CD14-positive monocyte (primary cell): ENCODE results near the gene NGFR. TPM values are rescaled to one million over a fixed set of nuclear protein-coding genes. Genes with fewer than 3 reads are reported as not detected.

Source experiments
- DNase-seq, 3 donors: peaks; one replicate each; pipeline ENCODE4 v3.0.0-alpha.2; 2011 to 2022
- H2AFZ ChIP-seq: 2 replicates; pipeline ENCODE4 v1.6.0; 2012; ENCODE audit warnings: mild to moderate bottlenecking, low read depth, low read length, inconsistent platforms; ENCODE audit not compliant: insufficient read depth, poor library complexity, severe bottlenecking
- H3K27ac ChIP-seq, 2 donors: 1 replicate in 1 of 2; 2 replicates in 1 of 2; pipeline ENCODE4 v1.5.1; 2012 to 2013; ENCODE audit warnings: low read length in 2 of 2, control low read depth in 1 of 2, inconsistent platforms in 1 of 2, low read depth in 1 of 2, mild to moderate bottlenecking in 1 of 2
- H3K27me3 ChIP-seq, 2 donors: one replicate each; pipeline versions ENCODE4 v1.6.0 to v1.6.1; 2011 to 2013; ENCODE audit warnings: low read length in 2 of 2; ENCODE audit not compliant: control insufficient read depth in 2 of 2, insufficient read depth in 2 of 2
- H3K36me3 ChIP-seq, 2 donors: replicated peaks in 1 of 2; 1 replicate in 1 of 2; 2 replicates in 1 of 2; pipeline versions ENCODE4 v1.5.1 to v1.6.1; 2012 to 2013; ENCODE audit warnings: low read length in 2 of 2, control low read depth in 1 of 2, inconsistent platforms in 1 of 2, mild to moderate bottlenecking in 1 of 2; ENCODE audit not compliant: insufficient read depth in 2 of 2, control insufficient read depth in 1 of 2
- H3K4me1 ChIP-seq, 2 donors: 1 replicate in 1 of 2; 2 replicates in 1 of 2; pipeline versions ENCODE4 v1.5.1 to v1.6.1; 2012 to 2013; ENCODE audit warnings: low read length in 2 of 2, control low read depth in 1 of 2, inconsistent platforms in 1 of 2, mild to moderate bottlenecking in 1 of 2, moderate library complexity in 1 of 2; ENCODE audit not compliant: insufficient read depth in 2 of 2, control insufficient read depth in 1 of 2
- H3K4me2 ChIP-seq: replicated peaks from 2 replicates; pipeline ENCODE3; 2012; ENCODE audit warnings: low read length, moderate library complexity, mild to moderate bottlenecking; ENCODE audit not compliant: poor library complexity, severe bottlenecking; ENCODE audit errors: extremely low read depth
- H3K4me3 ChIP-seq, 3 experiments: fragments of 200-600 bp in 1 of 3; sonication (generic) in 1 of 3; replicated peaks in 1 of 3; 1 replicate in 2 of 3; 2 replicates in 1 of 3; pipeline ENCODE4 v1.5.1; 2011 to 2013; ENCODE audit warnings: low read length in 3 of 3, mild to moderate bottlenecking in 3 of 3, control low read depth in 2 of 3, low read depth in 2 of 3, inconsistent platforms in 1 of 3, moderate library complexity in 1 of 3
- H3K79me2 ChIP-seq: 2 replicates; pipeline ENCODE4 v1.6.0; 2012; ENCODE audit warnings: mild to moderate bottlenecking, control low read depth, inconsistent platforms, low read length, moderate library complexity; ENCODE audit not compliant: insufficient read depth
- H3K9ac ChIP-seq: 2 replicates; pipeline ENCODE4 v1.6.0; 2017; ENCODE audit warnings: low read length, mild to moderate bottlenecking; ENCODE audit not compliant: insufficient read depth, poor library complexity, severe bottlenecking
- H3K9me3 ChIP-seq, 2 donors: replicated peaks in 1 of 2; 1 replicate in 1 of 2; 2 replicates in 1 of 2; pipeline versions ENCODE4 v1.5.1 to v1.6.1; 2012 to 2013; ENCODE audit warnings: low read length in 2 of 2, control low read depth in 1 of 2; ENCODE audit not compliant: control insufficient read depth in 1 of 2, insufficient read depth in 1 of 2
- H4K20me1 ChIP-seq: 2 replicates; pipeline ENCODE4 v1.6.0; 2012; ENCODE audit warnings: mild to moderate bottlenecking, low read length, control low read depth, moderate library complexity; ENCODE audit not compliant: insufficient read depth
- H3K27ac Mint-ChIP-seq, 7 donors: one replicate each; pipeline ENCODE4 v1.8.0; 2020; ENCODE audit warnings: mild to moderate bottlenecking in 7 of 7, mixed read lengths in 7 of 7, moderate library complexity in 6 of 7, inconsistent platforms in 2 of 7
- H3K27me3 Mint-ChIP-seq, 3 donors: one replicate each; pipeline ENCODE4 v1.8.0; 2021 to 2022; ENCODE audit warnings: low read depth in 3 of 3, mild to moderate bottlenecking in 3 of 3, mixed read lengths in 3 of 3, moderate library complexity in 3 of 3, inconsistent platforms in 1 of 3
- H3K36me3 Mint-ChIP-seq, 2 donors: one replicate each; pipeline ENCODE4 v1.8.0; 2020; ENCODE audit warnings: mixed read lengths in 2 of 2, inconsistent platforms in 1 of 2, mild to moderate bottlenecking in 1 of 2
- H3K4me1 Mint-ChIP-seq: one replicate; pipeline ENCODE4 v1.8.0; 2020; ENCODE audit warnings: mild to moderate bottlenecking, mixed read lengths
- H3K4me3 Mint-ChIP-seq, 2 donors: one replicate each; pipeline ENCODE4 v1.8.0; 2020; ENCODE audit warnings: mild to moderate bottlenecking in 2 of 2, mixed read lengths in 2 of 2, moderate library complexity in 1 of 2
- H3K9me3 Mint-ChIP-seq, 7 donors: one replicate each; pipeline ENCODE4 v1.8.0; 2020 to 2022; ENCODE audit warnings: mixed read lengths in 7 of 7, mild to moderate bottlenecking in 6 of 7, moderate library complexity in 6 of 7, inconsistent platforms in 2 of 7
- CTCF ChIP-seq: fragments of 200-600 bp; IDR thresholded peaks from one replicate; pipeline ENCODE4 v1.8.0; 2022; ENCODE audit warnings: antibody characterized with exemption, mild to moderate bottlenecking
- WGBS: methylation state at CpG from one replicate; pipeline ENCODE4 v1.1.5; 2013; ENCODE audit warnings: missing lambda C conversion rate; ENCODE audit not compliant: insufficient coverage; 5-methylcytosine and 5-hydroxymethylcytosine counted together
- intact Hi-C, 2 donors: fragments of 100-400 bp; cut with micrococcal nuclease; formaldehyde crosslinking; loops; one replicate each; pipeline versions ENCODE4 v1.15.0 to v1.15.1; 2023
- polyA plus RNA-seq, 3 donors: library from polyadenylated mRNA; depleted of rRNA in 1 of 3; unstranded in 2 of 3; stranded (reverse) in 1 of 3; fragments of 300-500 nt in 2 of 3; fragments of >200 nt in 1 of 3; fragmentation: Illumina TruSeq in 2 of 3; gene quantifications; 1 replicate in 2 of 3; 2 replicates in 1 of 3; pipeline ENCODE4 v1.2.3, GENCODE V29; 2012 to 2021

Gene NGFR
- polyA plus RNA-seq, 3 donors = 0.05 to 0.19 TPM; not detected in 1

- Histone ChIP-seq H3K79me2 (no peaks in the 10 kb centered on the region), H2AFZ (no peak overlapping the region), H3K27ac (no peak overlapping the region), H3K27me3 (peaks cover 0 to 19% of the 10 kb centered on the region in 2 donors), H3K4me3 (no peak overlapping the region), H3K4me2 (no peak overlapping the region), H3K36me3 (no peaks in the 10 kb centered on the region), H3K9ac (no peak overlapping the region), H4K20me1 (no peaks in the 10 kb centered on the region), H3K9me3 (no peaks in the 10 kb centered on the region), H3K4me1 (peaks cover 22 to 28% of the 10 kb centered on the region in 2 donors)
- H3K27ac Mint-ChIP-seq = peak overlapping the region in 1 of 7 donors; percentile 27
- WGBS = 93% methylated on average over 6 of the region's 13 CpGs
- intact Hi-C loops = no loop called here
- no peak for TF ChIP-seq CTCF
- H3K27me3 Mint-ChIP-seq = peaks cover 10 to 45% (median 33%) of the 10 kb centered on the region in 3 donors
- peaks cover 28% of the 10 kb centered on the region for H3K4me1 Mint-ChIP-seq
- H3K36me3 Mint-ChIP-seq = no peaks in the 10 kb centered on the region
- H3K9me3 Mint-ChIP-seq = peaks cover 0 to 3% (median 0%) of the 10 kb centered on the region in 7 donors
- no peak for DNase-seq
- no peak overlapping the region for H3K4me3 Mint-ChIP-seq
Observed at GRCh38 chr17:49510059-49510719, 15.1 kb downstream of the NGFR start.

- H3K9me3 ChIP-seq = no peaks in the 10 kb centered on the region
- no peak overlapping the region for H3K4me3 ChIP-seq
- no peak for TF ChIP-seq CTCF
- H3K4me1 ChIP-seq = peaks cover 28 to 33% of the 10 kb centered on the region in 2 donors
- no peaks in the 10 kb centered on the region for H3K79me2 ChIP-seq
- Mint-ChIP-seq H3K27me3 (peaks cover 8 to 43% (median 31%) of the 10 kb centered on the region in 3 donors), H3K27ac (peak overlapping the region in 1 of 7 donors; percentile 27), H3K4me1 (peaks cover 34% of the 10 kb centered on the region), H3K36me3 (no peaks in the 10 kb centered on the region), H3K4me3 (no peak overlapping the region), H3K9me3 (peaks cover 0 to 3% (median 0%) of the 10 kb centered on the region in 7 donors)
- peaks cover 0 to 17% of the 10 kb centered on the region in 2 donors for H3K27me3 ChIP-seq
- H3K27ac ChIP-seq = no peak overlapping the region
- H4K20me1 ChIP-seq = no peaks in the 10 kb centered on the region
- intact Hi-C loops = no loop called here
- H2AFZ ChIP-seq = no peak overlapping the region
- H3K4me2 ChIP-seq = no peak overlapping the region
- H3K36me3 ChIP-seq = no peaks in the 10 kb centered on the region
- no peak for DNase-seq
- no peak overlapping the region for H3K9ac ChIP-seq
- 95% methylated on average over 4 of the region's 5 CpGs for WGBS
Observed at GRCh38 chr17:49510720-49511110, 15.6 kb downstream of the NGFR start.
